ENCODE results near the gene PPDPF.
"Not testable (repeated sequence)": the region's sequence is repeated elsewhere in the genome, so short reads cannot be mapped to it uniquely, and the experiment has no call there.

PPDPF gene

DNA sequence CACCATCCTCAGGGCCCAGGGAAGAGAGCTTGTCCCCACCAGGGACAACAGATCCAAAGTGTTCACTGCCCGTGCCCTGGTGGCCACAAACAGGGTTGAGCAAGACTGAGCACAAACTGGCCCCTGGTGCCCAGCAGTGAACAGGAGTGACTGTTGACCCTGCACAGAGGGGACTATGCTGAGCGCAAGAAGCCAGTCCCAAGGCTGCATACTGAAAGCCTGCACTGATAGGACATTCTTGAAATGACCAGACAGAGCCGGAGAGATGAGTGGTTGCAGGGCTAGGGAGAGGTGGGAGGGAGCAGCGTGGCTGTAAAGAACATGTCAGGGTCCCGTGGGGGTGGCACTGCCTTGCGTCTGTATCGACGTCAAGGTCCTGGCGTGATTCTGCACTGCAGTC, 30.5 kb downstream of the PPDPF start:
- DNase-seq (ENCODE audit: low spot score): no peak

DNA sequence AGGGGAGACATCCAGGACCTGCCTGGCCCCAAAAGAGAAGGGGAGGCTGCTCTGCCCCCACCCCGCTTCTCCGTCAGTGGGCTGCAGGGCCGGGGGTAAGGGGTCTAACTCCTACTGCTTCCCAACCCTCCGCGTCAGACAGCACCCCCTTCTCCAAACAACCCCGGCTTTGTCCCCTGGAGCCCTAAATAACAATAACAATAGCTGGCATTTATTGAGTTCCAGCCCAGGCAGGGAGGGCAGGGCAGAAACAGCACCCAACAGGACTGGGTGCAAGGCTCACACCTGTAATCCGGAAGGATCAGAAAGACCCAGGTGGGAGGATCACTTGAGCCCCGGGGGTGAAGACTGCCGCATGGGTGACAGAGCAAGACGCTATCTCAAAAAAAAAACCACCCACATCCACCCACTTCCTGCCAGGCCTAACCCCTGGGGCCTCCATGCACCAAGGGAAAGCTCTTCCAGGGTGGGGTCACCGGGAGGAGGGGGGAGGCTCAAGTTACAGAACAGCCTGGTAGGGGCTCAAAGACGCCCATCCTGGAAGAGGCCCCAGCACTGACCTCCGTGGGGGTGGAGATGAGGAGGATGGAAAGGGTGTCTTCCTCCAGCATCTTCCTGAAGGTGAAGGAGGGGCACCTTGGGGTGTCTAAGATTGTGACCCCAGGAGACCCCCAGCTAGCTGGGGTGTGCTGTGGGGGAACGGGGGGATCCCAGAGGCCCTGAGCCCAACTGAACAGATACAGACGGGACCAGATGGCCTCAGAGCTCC, 32.1 kb downstream of the PPDPF start:
- no peak for DNase-seq (ENCODE audit: low spot score)

DNA sequence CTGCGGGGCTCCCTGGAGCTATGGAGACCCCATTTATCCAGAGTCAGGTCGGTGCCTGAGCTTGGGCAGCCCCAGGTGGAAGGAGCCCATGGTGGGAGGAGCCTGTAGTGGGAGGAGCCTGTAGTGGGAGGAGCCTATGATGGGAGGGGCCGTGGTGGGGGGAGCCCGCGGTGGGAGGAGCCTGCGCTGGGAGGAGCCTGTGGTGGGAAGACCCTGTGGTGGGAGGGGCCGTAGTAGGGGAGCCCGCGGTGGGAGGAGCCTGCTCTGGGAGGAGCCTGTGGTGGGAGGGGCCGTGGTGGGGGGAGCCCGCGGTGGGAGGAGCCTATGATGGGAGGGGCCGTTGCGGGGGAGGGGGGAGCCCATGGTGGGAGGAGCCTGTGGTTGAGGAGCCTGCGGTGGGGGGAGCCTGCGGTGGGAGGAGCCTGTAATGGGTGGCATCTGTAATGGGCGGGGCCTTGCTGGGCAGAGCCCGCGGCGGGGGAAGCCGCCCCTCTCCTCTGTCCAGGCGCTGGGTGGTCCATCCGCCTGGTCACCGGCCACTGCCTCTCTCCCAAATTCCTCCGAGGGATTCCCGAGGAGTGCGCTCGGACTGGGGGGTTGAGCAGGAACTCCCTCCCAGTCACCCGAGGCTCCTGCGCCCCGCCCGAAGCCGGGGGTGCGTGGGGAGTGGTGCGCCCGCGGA, 32.8 kb downstream of the PPDPF start:
- peak; percentile 67 for DNase-seq (ENCODE audit: low spot score)

DNA sequence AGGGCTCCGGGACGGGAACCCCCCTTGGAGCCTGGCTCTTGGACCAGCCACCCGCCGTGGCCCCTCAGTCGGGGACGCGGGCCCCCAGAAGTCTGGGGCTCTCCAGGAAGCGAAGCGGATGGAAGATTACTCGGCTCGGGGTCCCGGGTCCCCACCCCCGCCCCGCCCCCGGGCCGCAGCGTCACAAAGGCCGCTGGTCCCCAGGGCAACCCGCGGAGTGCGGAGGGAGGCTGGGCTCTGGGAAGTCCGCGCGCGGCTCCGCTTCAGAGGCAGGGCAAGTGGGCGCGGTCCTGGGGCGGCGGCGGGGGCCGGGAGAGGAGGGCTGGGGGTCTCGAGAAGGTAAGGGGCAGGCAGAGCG, 33.3 kb downstream of the PPDPF start, which contains the start of gene FNDC11:
FNDC11 (plus strand) TSS at position 227 of the 358 bp plus-strand sequence. CDS start 1,505 bp downstream, outside the sequence.
- no peak for DNase-seq (ENCODE audit: low spot score)

DNA sequence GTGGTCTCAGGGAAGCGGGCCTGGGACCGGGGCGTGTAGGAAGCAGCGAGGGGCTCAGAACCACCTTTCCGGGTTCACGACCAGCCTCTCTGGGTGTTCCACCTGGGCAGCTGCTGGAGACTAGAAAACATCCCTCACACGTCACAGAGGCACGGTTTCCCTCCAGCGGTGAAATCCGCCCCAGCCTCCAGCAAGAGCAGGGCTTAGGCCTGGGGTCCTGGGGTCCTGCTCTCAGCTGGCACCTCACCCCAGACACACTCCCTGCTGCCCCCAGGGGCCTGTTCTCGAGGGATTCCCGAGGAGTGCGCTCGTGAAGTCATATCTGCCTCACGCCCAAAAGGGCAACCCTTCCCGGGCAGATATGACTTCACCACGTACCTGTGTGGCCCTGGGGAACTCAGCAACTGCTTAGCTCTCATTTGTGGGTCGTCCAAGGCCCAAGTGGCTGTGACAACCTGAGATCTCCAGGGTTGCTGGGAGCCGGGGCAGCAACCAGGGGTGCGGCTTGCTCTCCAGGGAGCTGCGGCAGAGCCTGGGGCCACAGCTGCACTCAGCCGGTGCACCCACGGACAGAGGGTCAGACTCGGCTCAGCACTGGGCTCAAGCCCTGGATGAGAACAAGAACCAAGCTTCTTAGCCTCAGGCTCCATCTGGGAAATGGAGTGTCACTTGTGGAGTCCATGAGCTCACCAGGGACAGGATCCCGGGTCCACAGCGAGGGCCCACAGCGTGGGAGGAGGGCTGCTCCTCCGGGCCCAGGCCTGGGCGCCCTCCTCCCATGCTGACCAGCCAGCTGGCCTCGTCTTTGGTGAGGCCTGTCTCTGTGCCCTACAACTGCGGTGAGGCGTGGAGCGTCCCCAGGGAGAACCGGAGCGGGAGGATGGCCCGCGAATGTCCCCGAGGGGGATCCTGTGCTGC, 34.1 kb downstream of the PPDPF start:
- DNase-seq (ENCODE audit: low spot score): no peak

DNA sequence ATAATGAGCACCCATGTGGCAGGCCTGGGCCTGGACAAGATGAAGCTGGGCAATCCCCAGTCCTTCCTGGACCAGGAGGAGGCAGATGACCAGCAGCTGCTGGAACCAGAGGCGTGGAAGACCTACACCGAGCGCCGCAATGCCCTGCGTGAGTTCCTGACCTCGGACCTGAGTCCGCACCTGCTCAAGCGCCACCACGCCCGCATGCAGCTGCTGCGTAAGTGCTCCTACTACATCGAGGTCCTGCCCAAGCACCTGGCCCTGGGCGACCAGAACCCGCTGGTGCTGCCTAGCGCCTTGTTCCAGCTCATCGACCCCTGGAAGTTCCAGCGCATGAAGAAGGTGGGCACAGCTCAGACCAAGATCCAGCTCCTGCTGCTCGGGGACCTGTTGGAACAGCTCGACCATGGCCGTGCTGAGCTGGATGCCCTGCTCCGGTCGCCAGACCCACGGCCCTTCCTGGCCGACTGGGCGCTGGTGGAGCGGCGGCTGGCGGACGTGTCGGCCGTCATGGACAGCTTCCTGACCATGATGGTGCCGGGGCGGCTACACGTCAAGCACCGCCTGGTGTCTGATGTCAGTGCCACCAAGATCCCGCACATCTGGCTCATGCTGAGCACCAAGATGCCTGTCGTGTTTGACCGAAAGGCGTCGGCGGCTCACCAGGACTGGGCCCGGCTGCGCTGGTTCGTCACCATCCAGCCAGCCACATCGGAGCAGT, 35.3 kb downstream of the PPDPF start:
- DNase-seq (ENCODE audit: low spot score): no peak

DNA sequence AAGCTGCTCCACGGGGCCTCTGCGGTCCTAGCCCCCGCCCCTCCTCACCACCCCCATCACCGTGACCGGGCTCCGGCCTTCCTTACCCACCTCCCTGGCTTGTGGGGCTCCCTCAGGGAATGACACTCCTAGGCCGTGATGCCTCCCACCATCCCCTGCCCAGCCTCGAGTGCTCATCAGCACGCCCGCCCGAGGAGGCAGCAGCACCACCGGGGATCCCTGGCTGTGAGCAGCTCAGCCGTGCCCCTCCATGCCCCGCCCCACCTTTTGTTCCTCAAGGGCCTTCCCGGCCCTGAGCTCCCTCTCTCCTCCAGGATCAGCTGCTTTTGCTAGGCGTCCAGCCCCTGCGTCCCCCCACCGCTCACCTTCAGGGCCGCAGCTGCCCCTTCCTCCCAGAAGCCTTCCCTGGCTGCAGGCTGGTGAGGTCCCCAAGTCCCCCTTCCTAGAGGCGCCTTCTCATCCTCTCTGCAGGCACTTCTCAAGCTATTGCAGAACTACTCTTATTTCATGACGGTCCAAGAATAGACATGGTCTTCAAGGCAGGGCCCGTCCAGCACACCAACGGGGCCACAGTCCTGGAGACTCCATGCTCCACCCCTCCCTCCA, 36.4 kb downstream of the PPDPF start:
- DNase-seq (ENCODE audit: low spot score): no peak

DNA sequence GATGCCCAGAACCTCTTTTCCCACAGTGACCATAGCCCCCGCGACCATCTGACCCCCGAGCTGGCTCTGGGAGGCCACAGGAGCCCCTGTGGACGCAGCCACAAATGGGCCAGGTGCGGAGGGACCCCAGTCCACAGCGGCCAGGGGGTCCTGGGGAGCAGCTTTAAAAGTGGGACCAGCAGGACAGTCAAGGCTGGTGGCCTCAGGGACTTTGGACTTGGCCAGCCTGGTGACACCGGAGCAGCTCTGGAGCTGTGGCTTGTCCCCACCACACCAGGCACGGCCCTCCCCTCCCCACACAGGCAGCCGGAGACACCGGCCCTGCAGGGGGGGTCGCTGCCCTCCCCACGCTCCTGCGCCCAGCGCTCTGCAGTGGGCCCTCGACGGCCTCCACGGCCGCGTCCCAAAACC, 36.9 kb downstream of the PPDPF start:
- no peak for DNase-seq (ENCODE audit: low spot score)

DNA sequence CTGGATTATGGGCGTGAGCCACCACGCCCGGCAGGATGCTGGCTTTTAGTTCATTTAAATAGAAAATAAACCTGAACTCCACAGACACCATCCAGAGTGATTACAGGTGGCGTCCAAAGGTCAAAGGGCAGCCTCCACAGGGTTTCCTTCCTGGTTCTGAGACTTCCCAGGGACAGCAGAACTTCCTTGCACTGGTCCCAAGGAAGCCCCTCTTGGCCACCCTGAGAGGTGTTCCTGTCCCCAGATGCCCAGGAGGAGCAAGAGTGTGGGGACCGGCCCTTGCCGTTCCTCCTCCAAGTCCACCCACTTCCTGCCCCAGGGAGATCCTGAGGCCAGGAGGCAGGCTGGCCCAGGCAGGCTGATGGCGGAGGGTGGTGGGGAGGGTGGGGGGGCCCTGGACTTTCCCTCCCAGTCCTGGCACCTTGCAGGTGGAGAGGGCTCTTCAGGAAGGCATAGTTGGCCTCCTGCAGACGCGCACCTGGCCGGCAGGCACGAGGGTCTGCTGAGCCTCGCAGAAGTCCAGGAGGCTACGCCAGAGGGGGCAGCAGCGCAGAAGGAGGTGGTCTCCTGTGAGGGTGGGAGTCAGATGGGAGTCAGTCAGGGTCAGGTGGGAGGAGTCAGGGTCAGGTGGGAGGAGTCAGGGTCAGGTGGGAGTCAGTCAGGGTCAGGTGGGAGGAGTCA, 38.4 kb downstream of the PPDPF start:
- DNase-seq (ENCODE audit: low spot score): no peak

DNA sequence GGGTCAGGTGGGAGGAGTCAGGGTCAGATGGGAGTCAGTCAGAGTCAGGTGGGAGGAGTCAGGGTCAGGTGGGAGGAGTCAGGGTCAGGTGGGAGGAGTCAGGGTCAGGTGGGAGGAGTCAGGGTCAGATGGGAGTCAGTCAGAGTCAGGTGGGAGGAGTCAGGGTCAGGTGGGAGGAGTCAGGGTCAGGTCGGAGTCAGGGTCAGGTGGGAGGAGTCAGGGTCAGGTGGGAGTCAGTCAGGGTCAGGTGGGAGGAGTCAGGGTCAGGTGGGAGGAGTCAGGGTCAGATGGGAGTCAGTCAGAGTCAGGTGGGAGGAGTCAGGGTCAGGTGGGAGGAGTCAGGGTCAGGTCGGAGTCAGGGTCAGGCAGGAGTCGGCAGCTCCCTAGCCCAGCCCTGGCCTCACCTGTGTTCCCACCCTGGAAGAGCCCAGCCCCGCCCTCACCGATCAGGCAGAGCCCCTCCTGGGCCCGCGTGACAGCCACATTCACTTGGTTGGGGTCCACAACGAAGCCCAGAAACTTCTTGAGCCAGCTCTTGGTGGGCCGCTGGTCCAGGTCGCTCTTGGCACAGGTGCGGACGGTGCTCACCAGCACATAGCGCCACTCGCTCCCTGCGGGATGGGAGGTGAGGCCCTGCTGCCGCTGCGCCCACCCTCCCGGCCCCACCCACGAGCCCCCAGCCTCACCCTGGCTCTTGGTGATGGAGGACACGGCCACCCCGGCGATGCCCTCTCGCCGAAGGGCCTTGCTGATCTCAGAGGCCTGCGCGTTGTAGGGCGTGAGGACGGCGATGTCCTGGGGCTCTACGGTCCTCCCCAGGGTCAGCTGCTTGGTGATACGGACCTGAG, 39.1 kb downstream of the PPDPF start:
- not testable (repeated sequence) for DNase-seq (ENCODE audit: low spot score)

DNA sequence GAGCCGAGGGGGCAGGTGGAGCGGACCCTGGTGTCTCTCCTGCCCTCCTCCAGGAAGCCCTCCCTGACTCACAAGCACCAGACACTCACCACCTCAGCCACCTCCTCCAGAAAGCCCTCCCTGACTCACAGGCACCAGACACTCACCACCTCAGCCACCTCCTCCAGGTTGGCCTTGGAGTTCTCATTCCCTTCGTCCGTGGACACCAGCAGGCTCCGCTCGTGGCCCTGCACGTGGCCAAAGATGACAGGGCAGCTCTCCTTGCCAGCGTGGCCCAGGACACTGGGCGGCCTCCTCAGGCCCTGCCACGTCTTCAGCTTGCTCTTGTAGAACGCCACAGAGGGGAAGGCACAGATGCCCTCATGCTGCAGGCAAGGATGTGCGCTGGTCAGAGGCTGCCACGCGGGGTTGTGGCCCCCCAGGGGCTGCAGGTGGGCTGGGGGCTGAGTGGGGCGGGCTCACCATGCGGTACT, 39.8 kb downstream of the PPDPF start:
- no peak for DNase-seq (ENCODE audit: low spot score)

DNA sequence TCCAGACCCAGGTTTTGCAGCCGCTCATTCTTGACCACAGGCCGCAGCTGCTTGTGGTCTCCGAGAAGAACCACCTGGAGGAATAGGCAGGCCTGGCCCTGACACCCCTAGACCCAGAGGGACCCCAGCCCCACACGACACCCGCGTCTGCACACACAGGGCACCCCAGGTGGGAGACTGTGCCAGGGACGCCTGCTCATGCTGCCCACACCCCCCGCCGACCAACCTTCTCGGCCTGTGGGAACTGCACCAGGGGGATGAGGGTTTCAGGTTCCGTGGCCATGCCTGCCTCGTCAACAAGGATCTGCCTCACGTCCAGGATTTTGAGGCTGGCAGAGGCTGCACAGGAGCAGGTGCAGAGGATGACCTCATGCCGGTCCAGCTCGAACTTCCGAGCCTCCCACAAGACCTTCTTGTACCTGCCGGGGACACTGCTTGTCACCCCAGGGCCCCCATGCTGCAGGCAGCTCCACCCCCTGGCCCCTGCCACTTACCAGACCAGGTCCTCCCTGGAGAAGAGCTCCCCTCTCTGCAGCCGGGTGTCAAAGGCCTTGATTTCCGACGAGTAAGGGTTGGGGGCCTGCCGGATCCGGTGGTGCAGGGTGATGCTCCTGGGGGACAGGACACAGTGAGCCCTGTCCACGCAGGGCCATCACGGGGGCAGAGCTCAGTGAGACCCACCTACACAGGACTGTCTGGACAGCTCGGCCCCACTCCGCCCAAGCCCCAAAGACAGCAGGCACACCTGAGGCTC, 40.5 kb downstream of the PPDPF start:
- DNase-seq (ENCODE audit: low spot score): no peak

DNA sequence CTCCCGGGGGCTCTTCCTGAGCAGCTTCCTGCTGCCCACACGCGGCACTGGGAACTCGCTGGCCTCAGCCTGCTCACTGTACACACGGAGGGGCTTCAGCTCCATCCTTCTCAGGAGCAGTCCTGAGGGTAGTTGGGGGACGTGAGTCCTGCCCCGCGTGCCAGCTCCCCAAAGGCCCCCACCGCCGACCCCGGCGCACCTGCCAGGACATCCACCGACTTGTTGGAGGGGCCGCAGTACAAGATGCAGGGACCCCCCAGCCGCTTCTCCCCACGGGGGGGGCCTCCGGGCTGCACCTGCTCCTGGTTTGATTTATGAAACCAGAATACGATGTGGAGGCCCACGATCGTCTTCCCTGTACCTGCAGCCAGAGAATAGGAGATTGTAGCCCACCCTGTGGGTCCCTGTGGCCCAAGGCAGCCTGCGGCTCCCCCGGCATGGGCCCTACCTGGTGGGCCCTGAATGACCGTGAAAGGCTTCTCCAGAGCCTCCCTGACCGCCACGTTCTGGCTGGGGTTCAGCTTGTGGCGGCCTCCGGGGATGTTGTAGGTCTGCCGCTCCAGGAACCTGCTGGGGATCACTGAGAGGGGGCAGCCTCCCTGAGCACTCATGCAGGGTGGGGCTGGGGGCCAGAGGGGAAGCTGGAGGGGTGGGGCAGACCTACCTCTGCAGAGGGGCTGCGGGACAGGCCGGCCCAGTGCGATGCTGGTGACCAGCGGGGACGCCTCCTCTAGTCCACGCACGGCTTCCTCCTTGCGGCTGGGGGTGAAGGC, 41.2 kb downstream of the PPDPF start:
- DNase-seq (ENCODE audit: low spot score): no peak

DNA sequence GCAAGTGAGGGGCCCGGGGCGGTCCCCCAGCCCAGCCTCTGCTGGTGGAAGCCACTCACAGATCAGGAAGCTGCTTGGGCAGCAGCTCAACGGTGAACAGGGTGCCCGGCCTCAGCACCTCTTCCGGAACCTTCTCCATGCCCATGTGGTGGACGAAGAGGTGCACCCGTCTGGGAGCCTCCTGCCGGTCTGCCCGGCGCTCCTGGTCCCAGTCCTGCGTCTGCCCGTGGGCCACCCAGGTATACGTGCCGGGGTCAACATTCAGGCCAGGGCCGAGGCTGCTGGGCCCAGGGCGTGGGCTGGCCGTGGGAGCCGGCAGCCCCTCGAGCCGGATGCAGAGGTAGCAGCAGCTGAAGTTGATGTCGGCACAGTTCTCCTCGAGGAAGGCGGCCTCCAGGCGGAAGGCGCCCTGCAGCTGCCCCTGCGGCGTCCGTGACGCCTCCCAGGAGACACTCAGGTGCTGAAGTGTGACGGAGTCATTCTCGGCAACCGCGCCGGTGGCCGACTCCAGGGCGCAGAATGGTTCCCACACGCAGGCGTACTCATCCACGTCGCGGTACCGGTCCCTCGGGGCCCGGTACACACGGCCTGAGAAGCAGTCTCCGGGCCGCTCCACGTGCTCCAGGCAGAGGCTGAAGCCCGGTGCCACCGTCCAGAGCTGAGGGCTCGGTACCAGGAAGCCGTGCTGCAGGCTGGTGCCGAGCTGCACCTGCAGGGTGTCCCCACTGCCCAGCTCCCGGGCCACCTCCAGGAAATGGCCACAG, 42.1 kb downstream of the PPDPF start:
- no peak for DNase-seq (ENCODE audit: low spot score)

DNA sequence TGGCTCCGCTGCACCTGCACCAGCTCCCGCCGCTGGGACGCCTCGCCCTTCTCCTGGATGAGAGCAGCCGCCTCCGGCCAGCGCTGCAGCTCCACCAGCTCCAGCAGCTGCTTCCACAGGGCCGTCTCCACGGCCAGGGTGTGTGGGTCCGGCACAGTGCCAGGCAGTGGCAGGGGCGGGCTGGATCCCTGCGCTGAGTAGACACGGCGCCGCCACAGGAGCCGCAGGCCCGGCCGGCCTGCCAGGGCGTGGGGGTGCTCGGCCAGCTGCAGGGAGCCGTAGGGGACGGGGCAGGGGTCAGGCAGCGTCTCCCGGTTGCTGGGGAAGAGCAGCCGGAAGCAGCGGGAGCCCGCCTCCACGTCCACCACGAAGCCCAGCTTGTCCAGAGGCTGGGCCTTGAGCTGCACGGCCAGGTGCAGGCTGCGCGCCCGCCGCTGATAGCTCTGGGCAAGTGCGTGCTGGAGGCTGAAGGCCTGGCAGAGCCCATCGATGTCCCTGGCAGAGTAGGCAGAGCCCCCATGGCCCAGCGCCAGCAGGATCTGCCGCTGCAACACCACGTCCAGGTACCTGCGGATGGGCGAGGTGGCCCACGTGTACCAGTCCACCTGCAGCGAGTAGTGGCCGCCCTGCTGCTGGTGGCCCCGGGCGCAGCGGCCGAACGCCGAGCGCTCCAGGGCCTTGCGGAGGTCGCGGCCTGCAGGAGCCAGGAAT, 42.8 kb downstream of the PPDPF start:
- no peak for DNase-seq (ENCODE audit: low spot score)

DNA sequence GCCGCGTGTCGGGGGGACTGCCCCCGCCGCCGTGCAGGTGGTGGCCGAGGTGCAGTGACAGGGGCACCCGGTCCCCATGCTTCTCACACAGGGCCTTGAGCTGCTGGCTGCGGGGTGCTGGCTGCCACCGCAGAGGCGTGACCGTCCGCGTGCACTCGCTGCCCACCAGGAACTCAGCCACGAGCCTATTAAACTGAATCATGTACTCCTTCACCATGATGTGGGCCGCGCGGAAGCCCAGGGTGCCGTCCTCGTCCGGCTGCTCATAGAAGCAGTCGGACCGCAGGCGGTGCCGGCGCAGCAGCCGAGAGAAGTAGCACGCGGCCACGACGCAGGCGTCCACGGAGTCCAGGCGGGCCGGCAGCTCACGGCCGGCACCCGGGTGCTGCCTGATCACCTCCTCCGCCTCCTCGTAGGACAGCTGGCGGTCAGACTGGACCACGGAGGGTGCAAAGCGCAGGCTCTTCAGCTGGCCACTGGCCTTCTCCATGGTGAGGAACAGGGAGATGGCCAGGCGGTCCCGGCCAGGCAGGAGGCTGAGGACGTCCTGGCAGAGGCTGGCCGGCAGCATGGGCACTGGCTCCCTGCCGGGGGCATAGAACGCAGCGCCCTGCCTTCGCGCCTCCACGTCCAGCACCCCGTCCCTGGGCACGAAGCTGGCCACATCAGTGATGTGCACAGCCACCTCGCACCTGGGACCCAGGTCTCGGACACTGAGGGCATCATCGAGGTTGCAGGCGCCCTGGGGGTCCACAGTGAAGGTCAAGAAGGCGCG, 43.7 kb downstream of the PPDPF start:
- DNase-seq (ENCODE audit: low spot score): no peak
